H1 (cell line): Measurements from ENCODE around the gene CLEC16A. TPM values are rescaled to one million over a fixed set of nuclear protein-coding genes. Genes with fewer than 3 reads are reported as not detected.

ENCODE experiments used
- CTCF ChIA-PET: fragments of 300-600 bp; sonication (Branson Sonifier 250); formaldehyde crosslinking; loops from one replicate; lab custom pipeline; 2021; ENCODE audit not compliant: partially characterized antibody; lab: Charles Lee
- POLR2A ChIA-PET: fragments of 300-600 bp; sonication (Branson Sonifier 250); formaldehyde crosslinking; loops from one replicate; lab custom pipeline; 2021; ENCODE audit warnings: inconsistent platforms; ENCODE audit not compliant: partially characterized antibody; lab: Charles Lee
- DNase-seq, 2 experiments: peaks; one replicate each; pipeline versions ENCODE4 v3.0.0 to v3.0.0-alpha.2; 2010 to 2022; ENCODE audit warnings: low spot score in 2 of 2, low read depth in 1 of 2, mixed read lengths in 1 of 2
- FAIRE-seq: peaks from 2 replicates; lab custom pipeline; 2011; peaks lifted over from hg19 to GRCh38; lab: Jason Lieb, UNC
- H2AFZ ChIP-seq: 2 replicates; pipeline ENCODE4 v1.8.1; 2012; ENCODE audit warnings: low read length, inconsistent platforms
- H2AK5ac ChIP-seq: 2 replicates; pipeline ENCODE4 v1.6.1; 2013; ENCODE audit warnings: low read depth, low read length
- H2BK120ac ChIP-seq: replicated peaks from 2 replicates; pipeline ENCODE3; 2013; ENCODE audit warnings: low read depth, low read length, inconsistent platforms
- H2BK12ac ChIP-seq: 2 replicates; pipeline ENCODE4 v1.6.1; 2013; ENCODE audit warnings: low read depth, low read length
- H2BK15ac ChIP-seq: 2 replicates; pipeline ENCODE4 v1.6.1; 2013; ENCODE audit warnings: low read length
- H2BK20ac ChIP-seq: 2 replicates; pipeline ENCODE4 v1.6.1; 2013; ENCODE audit warnings: low read length
- H2BK5ac ChIP-seq: 2 replicates; pipeline ENCODE4 v1.6.1; 2013; ENCODE audit warnings: low read depth, low read length
- H3K14ac ChIP-seq: 2 replicates; pipeline ENCODE4 v1.6.1; 2013; ENCODE audit warnings: inconsistent platforms; ENCODE audit not compliant: insufficient read length
- H3K18ac ChIP-seq: 2 replicates; pipeline ENCODE4 v1.6.1; 2013; ENCODE audit warnings: low read length; ENCODE audit errors: extremely low read depth
- H3K23ac ChIP-seq: 2 replicates; pipeline ENCODE4 v1.6.1; 2013; ENCODE audit warnings: inconsistent platforms; ENCODE audit not compliant: insufficient read length
- H3K23me2 ChIP-seq: 2 replicates; pipeline ENCODE4 v1.6.1; 2013; ENCODE audit warnings: low read depth, low read length
- H3K27ac ChIP-seq: 2 replicates; pipeline ENCODE4 v1.6.1; 2011; ENCODE audit warnings: low read depth, low read length, inconsistent platforms
- H3K27me3 ChIP-seq, 4 experiments: replicated peaks in 1 of 4; 1 replicate in 1 of 4; 2 replicates in 3 of 4; pipeline versions ENCODE4 v1.6.1 to v1.8.1; 2011 to 2013; ENCODE audit warnings: low read length in 3 of 4, mild to moderate bottlenecking in 3 of 4, inconsistent platforms in 2 of 4, mixed read lengths in 2 of 4, moderate library complexity in 1 of 4; ENCODE audit not compliant: control insufficient read depth in 3 of 4, insufficient read depth in 3 of 4; ENCODE audit errors: extremely low read depth in 1 of 4
- H3K36me3 ChIP-seq, 4 experiments: 2 replicates each; pipeline versions ENCODE4 v1.6.1 to v1.8.1; 2011 to 2013; ENCODE audit warnings: mild to moderate bottlenecking in 4 of 4, low read length in 3 of 4, moderate library complexity in 2 of 4, control low read depth in 1 of 4, inconsistent platforms in 1 of 4; ENCODE audit not compliant: insufficient read depth in 4 of 4, control insufficient read depth in 2 of 4
- H3K4ac ChIP-seq: replicated peaks from 2 replicates; pipeline ENCODE3; 2013; ENCODE audit warnings: low read length, low read depth, mixed read lengths, inconsistent platforms; ENCODE audit not compliant: insufficient read length
- H3K4me1 ChIP-seq, 4 experiments: replicated peaks in 1 of 4; 1 replicate in 1 of 4; 2 replicates in 3 of 4; pipeline versions ENCODE4 v1.6.1 to v1.8.1; 2011 to 2013; ENCODE audit warnings: low read length in 3 of 4, inconsistent platforms in 2 of 4, mixed read lengths in 1 of 4; ENCODE audit not compliant: insufficient read depth in 4 of 4, control insufficient read depth in 3 of 4
- H3K4me2 ChIP-seq, 2 experiments: 2 replicates each; pipeline versions ENCODE4 v1.6.1 to v1.8.1; 2011 to 2013; ENCODE audit warnings: low read depth in 2 of 2, low read length in 2 of 2, control low read depth in 1 of 2, inconsistent platforms in 1 of 2, mild to moderate bottlenecking in 1 of 2; ENCODE audit not compliant: insufficient read depth in 1 of 2
- H3K4me3 ChIP-seq, 4 experiments: fragments of 200-600, 300-600 bp in 1 of 4; sonication (generic), shearing (Covaris generic), sonication (Bioruptor Twin) in 1 of 4; 2 replicates each; pipeline versions ENCODE4 v1.5.1 to v1.8.1; 2011 to 2016; ENCODE audit warnings: low read length in 4 of 4, low read depth in 3 of 4, control low read depth in 2 of 4, inconsistent platforms in 2 of 4, mild to moderate bottlenecking in 2 of 4, mixed read lengths in 1 of 4, moderate library complexity in 1 of 4; ENCODE audit not compliant: insufficient read depth in 2 of 4; ENCODE audit errors: extremely low read depth in 1 of 4
- H3K56ac ChIP-seq: replicated peaks from 2 replicates; pipeline ENCODE3; 2013; ENCODE audit warnings: low read depth, mild to moderate bottlenecking, mixed read lengths, low read length, inconsistent platforms; ENCODE audit not compliant: insufficient read length
- H3K79me1 ChIP-seq: 2 replicates; pipeline ENCODE4 v1.6.1; 2013; ENCODE audit warnings: low read depth, low read length, control low read depth
- H3K79me2 ChIP-seq, 2 experiments: 2 replicates each; pipeline versions ENCODE4 v1.6.1 to v1.8.1; 2012 to 2013; ENCODE audit warnings: low read length in 2 of 2, mild to moderate bottlenecking in 2 of 2, inconsistent platforms in 1 of 2; ENCODE audit not compliant: insufficient read depth in 2 of 2, control insufficient read depth in 1 of 2
- H3K9ac ChIP-seq, 4 experiments: replicated peaks in 1 of 4; 1 replicate in 1 of 4; 2 replicates in 3 of 4; pipeline versions ENCODE4 v1.6.1 to v1.8.1; 2011 to 2013; ENCODE audit warnings: low read depth in 3 of 4, low read length in 3 of 4, control low read depth in 2 of 4, mild to moderate bottlenecking in 2 of 4, moderate library complexity in 2 of 4, inconsistent platforms in 1 of 4; ENCODE audit errors: extremely low read depth in 1 of 4
- H3K9me3 ChIP-seq, 2 experiments: 2 replicates each; pipeline versions ENCODE4 v1.6.1 to v1.8.1; 2012 to 2013; ENCODE audit warnings: mild to moderate bottlenecking in 2 of 2, moderate library complexity in 2 of 2, control low read depth in 1 of 2, inconsistent platforms in 1 of 2, low read depth in 1 of 2, low read length in 1 of 2, mixed read lengths in 1 of 2; ENCODE audit not compliant: insufficient read depth in 2 of 2
- H4K20me1 ChIP-seq, 2 experiments: replicated peaks in 1 of 2; 2 replicates each; pipeline versions ENCODE3 to v1.8.1; 2011 to 2013; ENCODE audit warnings: inconsistent platforms in 2 of 2, low read length in 2 of 2, mild to moderate bottlenecking in 1 of 2; ENCODE audit not compliant: insufficient read depth in 2 of 2, control insufficient read depth in 1 of 2
- H4K5ac ChIP-seq: 2 replicates; pipeline ENCODE4 v1.6.1; 2013; ENCODE audit warnings: low read length, low read depth, mixed read lengths, inconsistent platforms; ENCODE audit not compliant: insufficient read length
- H4K8ac ChIP-seq: 2 replicates; pipeline ENCODE4 v1.8.0; 2013; ENCODE audit warnings: mild to moderate bottlenecking, moderate library complexity, low read length, inconsistent platforms; ENCODE audit not compliant: insufficient read depth; ENCODE audit errors: extremely low read depth
- H4K91ac ChIP-seq: replicated peaks from 2 replicates; pipeline ENCODE3; 2013; ENCODE audit warnings: low read length, mixed read lengths, inconsistent platforms; ENCODE audit not compliant: insufficient read length
- EZH2 ChIP-seq: fragments of 200-600 bp; sonication (generic); IDR thresholded peaks from 2 replicates; pipeline ENCODE4 v1.7.1; 2012; ENCODE audit warnings: low read depth, mild to moderate bottlenecking, moderate library complexity, low read length, inconsistent platforms; ENCODE audit not compliant: severe bottlenecking
- FOSL1 ChIP-seq: IDR thresholded peaks from 2 replicates; pipeline ENCODE4 v1.6.1; 2011; ENCODE audit warnings: mild to moderate bottlenecking, low read depth, low read length, moderate library complexity; ENCODE audit not compliant: insufficient read depth
- GTF2F1 ChIP-seq: IDR thresholded peaks from 2 replicates; pipeline ENCODE4 v1.6.1; 2012; ENCODE audit warnings: low read depth, low read length, improper control_type of control experiment, borderline replicate concordance
- KDM5A ChIP-seq: fragments of 200-600 bp; IDR thresholded peaks from 2 replicates; pipeline ENCODE4 v1.7.1; 2012; ENCODE audit warnings: mild to moderate bottlenecking, low read length, inconsistent platforms, mixed read lengths
- MAFK ChIP-seq: IDR thresholded peaks from 2 replicates; pipeline ENCODE4 v1.6.1; 2012; ENCODE audit warnings: low read depth, mild to moderate bottlenecking, improper control_type of control experiment, low read length
- PHF8 ChIP-seq: fragments of 200-600 bp; sonication (generic); conservative IDR thresholded peaks from 2 replicates; pipeline ENCODE4 v1.7.1; 2012; ENCODE audit warnings: low read depth, mild to moderate bottlenecking, inconsistent platforms, low read length, moderate library complexity
- POLR2A ChIP-seq, 2 experiments: IDR thresholded peaks; 1 replicate in 1 of 2; 2 replicates in 1 of 2; pipeline ENCODE4 v1.6.1; 2011; ENCODE audit warnings: low read depth in 2 of 2, low read length in 2 of 2, mild to moderate bottlenecking in 2 of 2; ENCODE audit errors: control extremely low read depth in 1 of 2
- RAD21 ChIP-seq, 2 experiments: IDR thresholded peaks in 1 of 2; conservative IDR thresholded peaks in 1 of 2; 2 replicates each; pipeline ENCODE4 v1.6.1; 2011; ENCODE audit warnings: low read depth in 2 of 2, low read length in 2 of 2, improper control_type of control experiment in 1 of 2, inconsistent platforms in 1 of 2, mild to moderate bottlenecking in 1 of 2, moderate library complexity in 1 of 2
- RNF2 ChIP-seq: fragments of 200-900, 300-1000 bp; sonication (generic); IDR thresholded peaks from 2 replicates; pipeline ENCODE4 v1.7.1; 2016; ENCODE audit warnings: borderline replicate concordance, low read depth, mild to moderate bottlenecking, antibody characterized with exemption, low read length; ENCODE audit not compliant: poor library complexity, severe bottlenecking; ENCODE audit errors: missing control alignments
- TAF1 ChIP-seq: IDR thresholded peaks from 2 replicates; pipeline ENCODE4 v1.6.1; 2011; ENCODE audit warnings: mild to moderate bottlenecking, low read depth, low read length
- TEAD4 ChIP-seq: IDR thresholded peaks from 2 replicates; pipeline ENCODE4 v1.6.1; 2012; ENCODE audit warnings: low read depth, low read length, inconsistent platforms, mixed read lengths
- WGBS, 2 experiments: shearing (Covaris generic) in 1 of 2; methylation state at CpG; one replicate each; pipeline versions ENCODE4 v1.1.6 to v1.1.7; 2013 to 2015; ENCODE audit warnings: low lambda C conversion rate in 2 of 2, mixed read lengths in 2 of 2, inconsistent platforms in 1 of 2, low coverage in 1 of 2, missing lambda C conversion rate in 1 of 2; ENCODE audit not compliant: insufficient replicate concordance in 2 of 2, insufficient coverage in 1 of 2, insufficient read length in 1 of 2; ENCODE audit errors: extremely low coverage in 1 of 2, missing lambda C conversion rate in 1 of 2; 5-methylcytosine and 5-hydroxymethylcytosine counted together
- polyA plus RNA-seq, 7 experiments: library from polyadenylated mRNA; depleted of rRNA in 3 of 7; stranded (reverse) in 5 of 7; unstranded in 2 of 7; fragments of >200 nt in 5 of 7; fragments of 200-250 nt in 2 of 7; gene quantifications; 1 replicate in 5 of 7; 2 replicates in 1 of 7; 4 replicates in 1 of 7; pipeline versions ENCODE4 v1.2.1 to v1.2.3, GENCODE V29; 2011 to 2013; ENCODE audit warnings: missing spikeins in 2 of 7, mixed read lengths in 2 of 7
- total RNA-seq: library from RNA; stranded (reverse); fragmentation: NEBNext Ultra II Directional; extraction: Animal tissue kit (Norgen Biotek cat#: 25700); gene quantifications from 2 replicates; pipeline ENCODE4 v1.2.1, GENCODE V29; 2021
- TF ChIP-seq, protein P1 (sequence below): IDR thresholded peaks from 2 replicates; pipeline ENCODE4 v1.6.1; 2011; ENCODE audit warnings: low read depth, mild to moderate bottlenecking, low read length; ENCODE audit not compliant: insufficient read depth

Gene CLEC16A
- total and polyA plus RNA-seq, 2 of the 8 experiments (the other 6 are each of a cell fraction or from before 2014, with no cell fraction given) = 7.6 to 19.3 TPM

DNA sequence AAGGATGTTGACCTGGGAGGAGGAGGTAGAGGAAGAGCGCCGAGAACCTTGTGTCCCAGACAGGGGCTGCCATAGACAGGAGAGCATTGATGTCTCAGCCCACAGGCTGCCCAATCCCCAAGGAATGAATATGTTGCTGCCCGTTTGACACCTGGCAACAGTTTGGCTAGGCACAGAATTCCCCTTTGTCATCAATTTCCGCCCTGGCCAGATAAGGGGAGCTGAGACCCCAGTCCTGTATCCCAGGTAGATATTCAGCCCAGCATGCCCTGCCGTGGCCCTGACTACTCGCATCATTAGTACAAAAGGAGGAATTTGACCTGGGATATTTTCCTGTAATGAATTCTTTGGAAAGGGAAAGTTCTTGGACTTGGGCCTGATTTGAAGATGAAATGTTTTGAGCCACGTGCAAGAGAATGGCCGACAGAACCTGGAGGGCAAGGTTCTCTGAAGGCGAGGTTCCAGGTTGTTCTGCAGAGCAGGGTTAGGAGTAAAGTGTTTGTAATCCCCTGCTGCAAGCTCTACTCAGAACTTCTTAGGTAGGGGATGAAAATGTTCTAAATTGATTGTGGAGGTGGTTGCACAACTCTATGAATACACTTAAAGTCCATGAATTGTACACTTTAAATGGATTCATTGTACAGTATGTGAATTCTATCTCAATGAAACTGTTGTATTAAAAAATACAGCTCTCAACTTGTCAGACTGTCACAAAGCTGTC lies 202.8 kb downstream of the CLEC16A start:
- POLR2A ChIA-PET = no interaction called here
- Histone ChIP-seq H4K5ac (no peak overlapping the region), H3K56ac (no peak overlapping the region), H3K36me3 (no peaks in the 10 kb centered on the region), H3K9me3 (no peaks in the 10 kb centered on the region), H3K23ac (no peak overlapping the region), H3K9ac (no peak overlapping the region), H3K27ac (no peak overlapping the region), H4K20me1 (peaks cover 1 to 2% of the 10 kb centered on the region in 2 experiments), H3K4ac (no peak overlapping the region), H3K4me3 (no peak overlapping the region), H3K14ac (no peak overlapping the region), H2BK15ac (no peak overlapping the region), H2BK120ac (no peak overlapping the region), H2BK20ac (no peak overlapping the region), H3K23me2 (peaks cover 3% of the 10 kb centered on the region; the same call in 1 of the 2 replicates), H4K8ac (no peak overlapping the region), H2BK12ac (no peak overlapping the region), H3K27me3 (no peaks in the 10 kb centered on the region), H3K18ac (no peak overlapping the region), H2AK5ac (no peak overlapping the region), H3K79me1 (no peaks in the 10 kb centered on the region), H2BK5ac (no peak overlapping the region), H3K79me2 (no peaks in the 10 kb centered on the region), H2AFZ (no peak overlapping the region), H4K91ac (no peak overlapping the region), H3K4me2 (no peak overlapping the region), H3K4me1 (no peaks in the 10 kb centered on the region)
- WGBS, 2 experiments = 89% methylated on average over 9 of the region's 9 CpGs; no CpG with 5 or more reads in 1 of the 2 experiments
- FAIRE-seq = no peak
- CTCF ChIA-PET = no interaction called here
- DNase-seq = no peak
- TF ChIP-seq GTF2F1 = no peak
- TF ChIP-seq, protein P1, sequence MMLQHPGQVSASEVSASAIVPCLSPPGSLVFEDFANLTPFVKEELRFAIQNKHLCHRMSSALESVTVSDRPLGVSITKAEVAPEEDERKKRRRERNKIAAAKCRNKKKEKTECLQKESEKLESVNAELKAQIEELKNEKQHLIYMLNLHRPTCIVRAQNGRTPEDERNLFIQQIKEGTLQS = no peak
- TF ChIP-seq FOSL1 = no peak
- no peak for TF ChIP-seq MAFK
- TF ChIP-seq RAD21 (IDR thresholded peaks at IDR 0.05 in 1 of 2, conservative IDR thresholded peaks at IDR 0.05 in 1 of 2; ENCODE audit: low read depth in 2 of 2, low read length in 2 of 2) = no peak
- no peak for TF ChIP-seq PHF8
- no peak for TF ChIP-seq RNF2
- TF ChIP-seq POLR2A (IDR thresholded peaks at IDR 0.05; ENCODE audit: control extremely low read depth in 1 of 2, low read depth in 2 of 2, low read length in 2 of 2) = no peak
- no peak for TF ChIP-seq TEAD4
- TF ChIP-seq TAF1 = no peak
- TF ChIP-seq KDM5A = no peak
- TF ChIP-seq EZH2 = no peak
